ENCODE data around the gene VAPA. TPM values are rescaled to one million over a fixed set of nuclear protein-coding genes. Genes with fewer than 3 reads are reported as not detected.
"Not testable (repeated sequence)": the region's sequence is repeated elsewhere in the genome, so short reads cannot be mapped to it uniquely, and the experiment has no call there.

VAPA gene
- polyA plus RNA-seq, 1 donor (not counting 4 experiments of a cell fraction or from before 2014, with no cell fraction given) = 350 TPM

DNA sequence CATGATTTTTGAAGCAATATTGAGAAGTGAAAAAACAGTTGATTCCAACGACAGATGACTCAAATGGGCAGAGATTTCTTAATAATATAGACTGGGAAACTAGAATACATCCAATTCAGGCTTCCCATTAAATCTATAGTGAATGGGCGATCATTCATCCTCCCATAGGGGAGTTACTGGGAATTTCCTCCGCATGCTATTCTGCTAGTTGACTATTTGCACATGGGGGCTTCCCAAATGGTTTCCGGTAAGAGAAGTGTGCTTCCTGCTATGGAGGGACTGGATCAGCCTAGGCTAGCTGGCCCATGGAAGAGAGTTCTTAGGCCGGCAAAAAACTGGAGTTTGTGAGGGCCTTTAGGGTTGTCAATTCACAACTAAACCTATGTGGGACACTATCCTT lies 2.6 kb upstream of the VAPA start:
- Histone ChIP-seq H3K4me2 (ENCODE audit: control insufficient read depth, extremely low read depth, insufficient read depth, low read depth, low read length) (no peak overlapping the region), H2AFZ (ENCODE audit: control insufficient read depth, low read length) (no peak overlapping the region), H3K27ac (ENCODE audit: control insufficient read depth, insufficient read depth, low read length) (no peak overlapping the region), H3K79me2 (ENCODE audit: control insufficient read depth, insufficient read depth, low read length) (peaks cover 21% of the 10 kb centered on the region), H3K4me1 (ENCODE audit: control insufficient read depth, extremely low read depth, insufficient read depth, low read length) (peaks cover 5% of the 10 kb centered on the region), H3K27me3 (ENCODE audit: control insufficient read depth, extremely low read depth, insufficient read depth, low read length) (no peaks in the 10 kb centered on the region), H3K36me3 (ENCODE audit: control insufficient read depth in 2 of 2, extremely low read depth in 1 of 2, insufficient read depth in 2 of 2, low read length in 2 of 2) (no peaks in the 10 kb centered on the region), H3K4me3 (ENCODE audit: control insufficient read depth in 2 of 3, extremely low read depth in 1 of 3, insufficient read depth in 2 of 3, low read depth in 1 of 3, low read length in 3 of 3) (no peak overlapping the region), H3K9ac (ENCODE audit: control insufficient read depth, extremely low read depth, insufficient read depth, low read length) (no peak overlapping the region), H4K20me1 (ENCODE audit: control insufficient read depth, extremely low read depth, insufficient read depth, low read length) (no peaks in the 10 kb centered on the region), H3K9me1 (ENCODE audit: control insufficient read depth, extremely low read depth, insufficient read depth, low read length) (no peaks in the 10 kb centered on the region), H3K9me3 (ENCODE audit: control insufficient read depth, low read depth, low read length) (no peaks in the 10 kb centered on the region)
- TF ChIP-seq EZH2 (IDR thresholded peaks at IDR 0.05; ENCODE audit: low read length) = no peak
- TF ChIP-seq, protein P1, sequence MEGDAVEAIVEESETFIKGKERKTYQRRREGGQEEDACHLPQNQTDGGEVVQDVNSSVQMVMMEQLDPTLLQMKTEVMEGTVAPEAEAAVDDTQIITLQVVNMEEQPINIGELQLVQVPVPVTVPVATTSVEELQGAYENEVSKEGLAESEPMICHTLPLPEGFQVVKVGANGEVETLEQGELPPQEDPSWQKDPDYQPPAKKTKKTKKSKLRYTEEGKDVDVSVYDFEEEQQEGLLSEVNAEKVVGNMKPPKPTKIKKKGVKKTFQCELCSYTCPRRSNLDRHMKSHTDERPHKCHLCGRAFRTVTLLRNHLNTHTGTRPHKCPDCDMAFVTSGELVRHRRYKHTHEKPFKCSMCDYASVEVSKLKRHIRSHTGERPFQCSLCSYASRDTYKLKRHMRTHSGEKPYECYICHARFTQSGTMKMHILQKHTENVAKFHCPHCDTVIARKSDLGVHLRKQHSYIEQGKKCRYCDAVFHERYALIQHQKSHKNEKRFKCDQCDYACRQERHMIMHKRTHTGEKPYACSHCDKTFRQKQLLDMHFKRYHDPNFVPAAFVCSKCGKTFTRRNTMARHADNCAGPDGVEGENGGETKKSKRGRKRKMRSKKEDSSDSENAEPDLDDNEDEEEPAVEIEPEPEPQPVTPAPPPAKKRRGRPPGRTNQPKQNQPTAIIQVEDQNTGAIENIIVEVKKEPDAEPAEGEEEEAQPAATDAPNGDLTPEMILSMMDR (optimal IDR thresholded peaks at IDR 0.05 in 1 of 3, IDR thresholded peaks at IDR 0.05 in 1 of 3, conservative IDR thresholded peaks at IDR 0.05 in 1 of 3; ENCODE audit: extremely low read depth in 1 of 3, insufficient read depth in 2 of 3, low read length in 3 of 3) = no peak
- FAIRE-seq = no peak
- DNase-seq (ENCODE audit: low read depth, low spot score) = no peak
- dilution Hi-C loops (cut with MboI; ENCODE audit: extremely low pct_ligation_motif_present, low sequenced_read_pairs) = no loop called here

DNA sequence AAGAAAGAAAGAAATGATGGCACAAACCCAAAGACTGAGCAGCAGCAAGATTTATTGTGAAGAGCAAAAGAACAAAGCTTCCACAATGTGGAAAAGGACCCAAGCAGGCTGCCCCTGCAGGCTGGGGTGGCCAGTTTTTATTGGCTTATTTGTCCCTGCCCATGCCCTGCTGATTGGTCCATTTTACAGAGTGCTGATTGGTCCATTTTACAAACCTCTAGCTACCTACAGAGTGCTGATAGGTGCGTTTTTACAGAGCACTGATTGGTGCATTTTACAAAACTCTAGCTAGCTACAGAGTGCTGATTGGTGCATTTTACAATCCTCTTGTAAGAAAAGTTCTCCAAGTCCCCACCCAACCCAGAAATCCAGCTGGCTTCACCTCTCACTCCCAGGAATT lies 1.5 kb upstream of the VAPA start:
- H3K4me3 ChIP-seq (ENCODE audit: control insufficient read depth in 2 of 3, extremely low read depth in 1 of 3, insufficient read depth in 2 of 3, low read depth in 1 of 3, low read length in 3 of 3); H4K20me1 ChIP-seq (ENCODE audit: control insufficient read depth, extremely low read depth, insufficient read depth, low read length); H2AFZ ChIP-seq (ENCODE audit: control insufficient read depth, low read length); H3K27ac ChIP-seq (ENCODE audit: control insufficient read depth, insufficient read depth, low read length); FAIRE-seq; H3K36me3 ChIP-seq (ENCODE audit: control insufficient read depth in 2 of 2, extremely low read depth in 1 of 2, insufficient read depth in 2 of 2, low read length in 2 of 2); H3K9me3 ChIP-seq (ENCODE audit: control insufficient read depth, low read depth, low read length); dilution Hi-C loops (cut with MboI; ENCODE audit: extremely low pct_ligation_motif_present, low sequenced_read_pairs); H3K27me3 ChIP-seq (ENCODE audit: control insufficient read depth, extremely low read depth, insufficient read depth, low read length); H3K9me1 ChIP-seq (ENCODE audit: control insufficient read depth, extremely low read depth, insufficient read depth, low read length); H3K9ac ChIP-seq (ENCODE audit: control insufficient read depth, extremely low read depth, insufficient read depth, low read length); H3K4me2 ChIP-seq (ENCODE audit: control insufficient read depth, extremely low read depth, insufficient read depth, low read depth, low read length); DNase-seq (ENCODE audit: low read depth, low spot score): not testable (repeated sequence)
- Histone ChIP-seq H3K4me1 (ENCODE audit: control insufficient read depth, extremely low read depth, insufficient read depth, low read length) (peaks cover 12% of the 10 kb centered on the region), H3K79me2 (ENCODE audit: control insufficient read depth, insufficient read depth, low read length) (peaks cover 32% of the 10 kb centered on the region)

DNA sequence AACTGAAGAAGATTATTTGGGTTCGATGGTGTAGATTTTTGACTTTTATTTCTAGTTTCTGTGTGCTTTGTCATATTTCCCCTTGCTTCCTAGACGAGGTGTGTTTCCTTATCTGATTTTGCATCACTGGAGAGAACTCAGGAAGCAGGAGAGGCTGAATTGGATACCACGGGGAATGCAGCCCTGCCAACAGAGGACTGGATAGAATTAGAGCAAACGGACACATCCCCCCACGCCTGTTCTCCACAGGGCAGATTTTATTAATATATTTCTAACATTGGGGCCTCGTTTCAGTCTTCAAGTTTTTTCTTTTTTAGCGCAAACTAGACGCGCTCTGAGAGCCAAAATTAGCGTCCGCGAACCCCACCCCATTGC lies 678 bp upstream of the VAPA start:
- DNase-seq (ENCODE audit: low read depth, low spot score) = no peak
- no peak for FAIRE-seq
- H3K27ac ChIP-seq (ENCODE audit: control insufficient read depth, insufficient read depth, low read length) = peak overlapping the region; percentile 93
- peak overlapping the region; percentile 87 for H3K9ac ChIP-seq (ENCODE audit: control insufficient read depth, extremely low read depth, insufficient read depth, low read length)
- H3K9me3 ChIP-seq (ENCODE audit: control insufficient read depth, low read depth, low read length) = no peaks in the 10 kb centered on the region
- peaks cover 7% of the 10 kb centered on the region for H4K20me1 ChIP-seq (ENCODE audit: control insufficient read depth, extremely low read depth, insufficient read depth, low read length)
- H3K9me1 ChIP-seq (ENCODE audit: control insufficient read depth, extremely low read depth, insufficient read depth, low read length) = no peaks in the 10 kb centered on the region
- H3K79me2 ChIP-seq (ENCODE audit: control insufficient read depth, insufficient read depth, low read length) = peaks cover 40% of the 10 kb centered on the region
- TF ChIP-seq, protein P1 (optimal IDR thresholded peaks at IDR 0.05 in 1 of 3, IDR thresholded peaks at IDR 0.05 in 1 of 3, conservative IDR thresholded peaks at IDR 0.05 in 1 of 3; ENCODE audit: extremely low read depth in 1 of 3, insufficient read depth in 2 of 3, low read length in 3 of 3) = no peak
- TF ChIP-seq EZH2 (IDR thresholded peaks at IDR 0.05; ENCODE audit: low read length) = no peak
- H3K27me3 ChIP-seq (ENCODE audit: control insufficient read depth, extremely low read depth, insufficient read depth, low read length) = no peaks in the 10 kb centered on the region
- H3K36me3 ChIP-seq (ENCODE audit: control insufficient read depth in 2 of 2, extremely low read depth in 1 of 2, insufficient read depth in 2 of 2, low read length in 2 of 2) = no peaks in the 10 kb centered on the region
- dilution Hi-C loops (cut with MboI; ENCODE audit: extremely low pct_ligation_motif_present, low sequenced_read_pairs) = no loop called here
- H3K4me1 ChIP-seq (ENCODE audit: control insufficient read depth, extremely low read depth, insufficient read depth, low read length) = peaks cover 20% of the 10 kb centered on the region
- peak overlapping the region; percentile 73 for H3K4me2 ChIP-seq (ENCODE audit: control insufficient read depth, extremely low read depth, insufficient read depth, low read depth, low read length)
- peak overlapping the region; percentile 60 for H2AFZ ChIP-seq (ENCODE audit: control insufficient read depth, low read length)
- H3K4me3 ChIP-seq (ENCODE audit: control insufficient read depth in 2 of 3, extremely low read depth in 1 of 3, insufficient read depth in 2 of 3, low read depth in 1 of 3, low read length in 3 of 3) = peak overlapping the region; percentile 88 to 95 (median 90)
